ENCODE data around the gene LGALS9B.
"Not testable (repeated sequence)": the region's sequence is repeated elsewhere in the genome, so short reads cannot be mapped to it uniquely, and the experiment has no call there.

GRCh38 chr17:20418838-20419237, 48.5 kb downstream of the LGALS9B start:
- not testable (repeated sequence) for TF ChIP-seq CTCF (IDR thresholded peaks at IDR 0.05; ENCODE audit: low read depth, low read length); POLR2A (IDR thresholded peaks at IDR 0.05; ENCODE audit: extremely low read depth, insufficient read length); MAX (IDR thresholded peaks at IDR 0.05; ENCODE audit: low read depth, low read length); MYC (IDR thresholded peaks at IDR 0.05; ENCODE audit: low read depth, low read length)

Data from NB4 (cell line).